HFFc6 (cell line): ENCODE measurements around the gene LAMB2. TPM values are rescaled to one million over a fixed set of nuclear protein-coding genes. Genes with fewer than 3 reads are reported as not detected.

Source experiments
- DNase-seq: peaks from one replicate; pipeline ENCODE4 v3.0.0-alpha.2; 2018
- H3K27ac Mint-ChIP-seq: 2 replicates; pipeline ENCODE4 v1.8.0; 2020; ENCODE audit warnings: mild to moderate bottlenecking, mixed read lengths
- H3K27me3 Mint-ChIP-seq: 2 replicates; pipeline ENCODE4 v1.8.0; 2021; ENCODE audit warnings: mild to moderate bottlenecking, moderate library complexity, mixed read lengths; ENCODE audit not compliant: insufficient read depth
- H3K36me3 Mint-ChIP-seq: 2 replicates; pipeline ENCODE4 v1.8.0; 2021; ENCODE audit warnings: low read depth, mixed read lengths
- H3K4me1 Mint-ChIP-seq: 2 replicates; pipeline ENCODE4 v1.8.0; 2020; ENCODE audit warnings: low read depth, mixed read lengths
- H3K4me3 Mint-ChIP-seq: 2 replicates; pipeline ENCODE4 v1.8.0; 2020; ENCODE audit warnings: mild to moderate bottlenecking, moderate library complexity, mixed read lengths
- H3K9me3 Mint-ChIP-seq: 2 replicates; pipeline ENCODE4 v1.8.0; 2020; ENCODE audit warnings: mild to moderate bottlenecking, mixed read lengths
- CTCF ChIP-seq: fragments of 200-600 bp; sonication (generic); IDR thresholded peaks from 2 replicates; pipeline ENCODE4 v1.5.0; 2021; ENCODE audit warnings: antibody characterized with exemption, mild to moderate bottlenecking
- total RNA-seq, 6 experiments: library from RNA; stranded (reverse); fragmentation: NEBNext Ultra II Directional; extraction: Animal tissue kit (Norgen Biotek cat#: 25700); gene quantifications; 2 replicates in 1 of 6; 3 replicates in 5 of 6; pipeline ENCODE4 v1.2.3, GENCODE V29; 2021

The LAMB2 gene
- total RNA-seq, 6 experiments from 2014 or later, result 432 to 518 (median 449) TPM

GRCh38 chr3:49120438-49121131 is 12.3 kb downstream of the LAMB2 start, which contains the start of gene USP19:
USP19 (minus strand) TSS chr3:49120823; CDS start chr3:49119145, 1,678 bp downstream.
- peaks cover 13% of the 10 kb centered on the region for H3K4me1 Mint-ChIP-seq
- peaks cover 20% of the 10 kb centered on the region for H3K36me3 Mint-ChIP-seq
- peak within 1 kb of the TSS; percentile 93 for H3K4me3 Mint-ChIP-seq
- H3K9me3 Mint-ChIP-seq, result no peaks in the 10 kb centered on the region
- TF ChIP-seq CTCF, result no peak
- H3K27me3 Mint-ChIP-seq, result peaks cover 6% of the 10 kb centered on the region
- peak within 1 kb of the TSS; percentile 94 for H3K27ac Mint-ChIP-seq
- peak; percentile 85 for DNase-seq

GRCh38 chr3:49120096-49120437 is 12.8 kb downstream of the LAMB2 start:
- Mint-ChIP-seq H3K27me3 (peaks cover 4% of the 10 kb centered on the region), H3K36me3 (peaks cover 24% of the 10 kb centered on the region), H3K4me3 (peak overlapping the region; percentile 93), H3K4me1 (peaks cover 13% of the 10 kb centered on the region), H3K27ac (peak overlapping the region; percentile 94), H3K9me3 (no peaks in the 10 kb centered on the region)
- DNase-seq, result no peak
- 0 out of 2 replicates have a peak, but pooled peaks have one; percentile 21 for TF ChIP-seq CTCF

- TF ChIP-seq CTCF, result no peak
- peaks cover 2% of the 10 kb centered on the region for H3K27me3 Mint-ChIP-seq
- peaks cover 13% of the 10 kb centered on the region for H3K4me1 Mint-ChIP-seq
- no peaks in the 10 kb centered on the region for H3K9me3 Mint-ChIP-seq
- peak; percentile 56 for DNase-seq
- peak overlapping the region; percentile 93 for H3K4me3 Mint-ChIP-seq
- H3K36me3 Mint-ChIP-seq, result peaks cover 24% of the 10 kb centered on the region
- peak overlapping the region; percentile 94 for H3K27ac Mint-ChIP-seq
Observed at GRCh38 chr3:49119439-49119838, 13.4 kb downstream of the LAMB2 start.

GRCh38 chr3:49119036-49119435 is 13.8 kb downstream of the LAMB2 start:
- Mint-ChIP-seq H3K4me3 (peak overlapping the region; percentile 93), H3K27me3 (peaks cover 2% of the 10 kb centered on the region), H3K27ac (peak overlapping the region; percentile 94), H3K4me1 (peaks cover 13% of the 10 kb centered on the region), H3K36me3 (peaks cover 24% of the 10 kb centered on the region), H3K9me3 (no peaks in the 10 kb centered on the region)
- TF ChIP-seq CTCF, result no peak
- no peak for DNase-seq

GRCh38 chr3:49112262-49112661 is 20.6 kb downstream of the LAMB2 start:
- no peaks in the 10 kb centered on the region for H3K9me3 Mint-ChIP-seq
- no peak for DNase-seq
- no peak for TF ChIP-seq CTCF
- H3K4me1 Mint-ChIP-seq, result no peaks in the 10 kb centered on the region
- H3K27ac Mint-ChIP-seq, result no peak overlapping the region
- H3K36me3 Mint-ChIP-seq, result peaks cover 24% of the 10 kb centered on the region; the same call in 1 of the 2 replicates
- no peak overlapping the region for H3K4me3 Mint-ChIP-seq
- no peaks in the 10 kb centered on the region; the same call in 1 of the 2 replicates for H3K27me3 Mint-ChIP-seq
